Hypothalamus (tissue), 51 donors: Measurements from ENCODE around the gene S100Z.
A peak's percentile ranks its signal among the peaks of the same experiment; 100 is the strongest.
"Not testable (repeated sequence)": the region's sequence is repeated elsewhere in the genome, so short reads cannot be mapped to it uniquely, and the experiment has no call there.

ENCODE experiments used
- DNase-seq, 51 donors: peaks; one replicate each; lab custom pipeline; 2025; lab: John Stamatoyannopoulos, UW

Gene S100Z

GRCh38 chr5:76945238-76945637, 95.4 kb downstream of the S100Z start:
- DNase-seq: not testable (repeated sequence)

- DNase-seq: no peak
Observed at GRCh38 chr5:76946090-76946489, 96.3 kb downstream of the S100Z start.

- DNase-seq: no peak
Observed at GRCh38 chr5:76947082-76947503, 97.3 kb downstream of the S100Z start.

- peak in 1 of 51 donors; percentile 21 for DNase-seq
Observed at GRCh38 chr5:76952795-76953536, 103.2 kb downstream of the S100Z start, which contains the start of gene CRHBP. Gene CRHBP, plus strand, starts transcription at chr5:76953045. Its CDS starts 90 bp downstream, at chr5:76953135.

- DNase-seq: peak in 8 of 51 donors; percentile 6 to 42 (median 15)
Observed at GRCh38 chr5:76953551-76954382, 104.0 kb downstream of the S100Z start.

- DNase-seq: peak in 1 of 51 donors; percentile 22
Observed at GRCh38 chr5:76954383-76954763, 104.6 kb downstream of the S100Z start.

- no peak for DNase-seq
Observed at GRCh38 chr5:76956033-76956432, 106.2 kb downstream of the S100Z start.

- no peak for DNase-seq
Observed at GRCh38 chr5:76958991-76959767, 109.4 kb downstream of the S100Z start.

- no peak for DNase-seq
Observed at GRCh38 chr5:76960004-76960625, 110.3 kb downstream of the S100Z start.

GRCh38 chr5:76964060-76964459, 114.2 kb downstream of the S100Z start:
- no peak for DNase-seq
